Parathyroid adenoma (tissue), 2 donors: Measurements from ENCODE around the gene MBIP.
"Not testable (repeated sequence)": the region's sequence is repeated elsewhere in the genome, so short reads cannot be mapped to it uniquely, and the experiment has no call there.

Source experiments
- H2AFZ ChIP-seq: fragments of 300-600 bp; sonication (generic); one replicate; pipeline ENCODE4 v1.7.0; 2017; ENCODE audit warnings: antibody characterized with exemption, mild to moderate bottlenecking
- H3K27ac ChIP-seq: fragments of 300-600 bp; sonication (generic); one replicate; pipeline ENCODE4 v1.7.0; 2017
- H3K27me3 ChIP-seq: fragments of 300-600 bp; sonication (generic); one replicate; pipeline ENCODE4 v1.7.0; 2017; ENCODE audit warnings: low read length; ENCODE audit not compliant: control insufficient read depth, insufficient read depth
- H3K36me3 ChIP-seq: fragments of 300-600 bp; sonication (generic); one replicate; pipeline ENCODE4 v1.7.0; 2017; ENCODE audit warnings: low read length; ENCODE audit not compliant: control insufficient read depth, insufficient read depth
- H3K4me1 ChIP-seq: fragments of 300-600 bp; sonication (generic); one replicate; pipeline ENCODE4 v1.7.0; 2017; ENCODE audit warnings: control low read depth
- H3K4me2 ChIP-seq: fragments of 300-600 bp; sonication (generic); one replicate; pipeline ENCODE4 v1.7.0; 2017; ENCODE audit warnings: low read length
- H3K4me3 ChIP-seq: fragments of 300-600 bp; sonication (generic); one replicate; pipeline ENCODE4 v1.7.0; 2017; ENCODE audit warnings: low read depth, low read length
- H3K79me2 ChIP-seq: fragments of 300-600 bp; sonication (generic); one replicate; pipeline ENCODE4 v1.7.0; 2017; ENCODE audit warnings: control low read depth
- H3K9ac ChIP-seq: fragments of 300-600 bp; sonication (generic); one replicate; pipeline ENCODE4 v1.7.0; 2017; ENCODE audit warnings: mild to moderate bottlenecking
- H3K9me3 ChIP-seq: fragments of 300-600 bp; sonication (generic); one replicate; pipeline ENCODE4 v1.7.0; 2017; ENCODE audit warnings: low read length; ENCODE audit not compliant: control insufficient read depth
- CTCF ChIP-seq: fragments of 300-600 bp; sonication (generic); IDR thresholded peaks from one replicate; pipeline ENCODE4 v1.7.0; 2017; ENCODE audit warnings: antibody characterized with exemption, mild to moderate bottlenecking
- donor health status: primary hyperparathyroidism.

The MBIP gene

GRCh38 chr14:36362648-36363047 lies 42.2 kb upstream of the MBIP start:
- Histone ChIP-seq H3K27me3 (no peaks in the 10 kb centered on the region), H3K4me3 (no peak overlapping the region), H3K4me2 (no peak overlapping the region), H3K79me2 (no peaks in the 10 kb centered on the region), H2AFZ (no peak overlapping the region), H3K27ac (no peak overlapping the region), H3K4me1 (no peaks in the 10 kb centered on the region), H3K36me3 (no peaks in the 10 kb centered on the region), H3K9me3 (no peaks in the 10 kb centered on the region), H3K9ac (no peak overlapping the region)
- no peak for TF ChIP-seq CTCF

- no peaks in the 10 kb centered on the region for H3K27me3 ChIP-seq
- no peaks in the 10 kb centered on the region for H3K9me3 ChIP-seq
- H3K4me2 ChIP-seq = no peak overlapping the region
- no peaks in the 10 kb centered on the region for H3K79me2 ChIP-seq
- no peak overlapping the region for H3K9ac ChIP-seq
- no peak overlapping the region for H2AFZ ChIP-seq
- H3K36me3 ChIP-seq = no peaks in the 10 kb centered on the region
- no peak overlapping the region for H3K27ac ChIP-seq
- TF ChIP-seq CTCF = no peak
- H3K4me3 ChIP-seq = no peak overlapping the region
- H3K4me1 ChIP-seq = no peaks in the 10 kb centered on the region
Measured at GRCh38 chr14:36361210-36361853, 40.9 kb upstream of the MBIP start.

GRCh38 chr14:36356862-36357261 lies 36.4 kb upstream of the MBIP start:
- Histone ChIP-seq H3K4me2 (no peak overlapping the region), H3K4me3 (no peak overlapping the region), H2AFZ (no peak overlapping the region), H3K4me1 (no peaks in the 10 kb centered on the region), H3K36me3 (no peaks in the 10 kb centered on the region), H3K9ac (no peak overlapping the region), H3K79me2 (no peaks in the 10 kb centered on the region), H3K27ac (no peak overlapping the region), H3K27me3 (no peaks in the 10 kb centered on the region), H3K9me3 (no peaks in the 10 kb centered on the region)
- TF ChIP-seq CTCF = no peak

DNA sequence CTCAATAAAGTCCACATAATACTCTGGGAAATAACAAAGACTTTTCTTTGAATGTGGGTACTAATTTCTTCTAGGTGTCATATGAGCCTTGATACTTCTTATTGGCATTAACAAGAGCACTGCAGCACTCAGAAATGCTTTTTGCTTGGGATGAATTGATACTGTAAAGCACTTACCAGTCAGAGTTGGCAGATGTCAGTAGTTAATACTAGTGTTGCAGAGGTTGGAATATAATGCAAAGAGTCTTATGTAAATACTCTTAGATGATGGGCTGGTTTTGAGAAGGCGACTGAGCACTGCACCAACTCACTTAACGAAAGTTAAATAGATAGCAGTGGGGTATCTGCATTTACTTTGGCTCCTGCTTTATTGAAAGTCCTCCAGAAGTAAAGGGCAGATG lies 25.6 kb upstream of the MBIP start:
- Histone ChIP-seq H3K36me3 (no peaks in the 10 kb centered on the region), H3K4me2 (no peak overlapping the region), H2AFZ (no peak overlapping the region), H3K27me3 (no peaks in the 10 kb centered on the region), H3K79me2 (no peaks in the 10 kb centered on the region), H3K4me3 (no peak overlapping the region), H3K27ac (no peak overlapping the region), H3K9me3 (no peaks in the 10 kb centered on the region), H3K9ac (no peak overlapping the region), H3K4me1 (no peaks in the 10 kb centered on the region)
- no peak for TF ChIP-seq CTCF

GRCh38 chr14:36344211-36344610 lies 23.8 kb upstream of the MBIP start:
- Histone ChIP-seq H2AFZ (no peak overlapping the region), H3K9me3 (no peaks in the 10 kb centered on the region), H3K9ac (no peak overlapping the region), H3K4me3 (no peak overlapping the region), H3K79me2 (no peaks in the 10 kb centered on the region), H3K4me2 (no peak overlapping the region), H3K4me1 (no peaks in the 10 kb centered on the region), H3K27me3 (no peaks in the 10 kb centered on the region), H3K36me3 (no peaks in the 10 kb centered on the region), H3K27ac (no peak overlapping the region)
- no peak for TF ChIP-seq CTCF

DNA sequence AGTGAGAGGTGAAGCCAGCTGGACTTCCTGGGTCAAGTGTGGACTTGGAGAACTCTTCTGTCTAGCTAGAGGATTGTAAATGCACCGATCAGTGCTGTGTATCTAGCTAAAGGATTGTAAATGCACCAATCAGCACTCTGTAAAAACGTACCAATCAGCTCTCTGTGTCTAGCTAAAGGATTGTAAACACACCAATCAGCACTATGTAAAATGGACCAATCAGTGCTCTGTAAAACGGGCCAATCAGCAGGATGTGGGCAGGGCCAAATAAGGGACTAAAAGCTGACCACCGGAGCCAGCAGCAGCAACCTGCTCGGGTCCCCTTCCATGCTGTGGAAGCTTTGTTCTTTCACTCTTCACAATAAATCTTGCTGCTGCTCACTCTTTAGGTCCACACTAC lies 21.4 kb upstream of the MBIP start:
- H3K4me2 ChIP-seq, H3K36me3 ChIP-seq: not testable (repeated sequence)

More for the DNA sequence above, 21.4 kb upstream of the MBIP start:
- H3K27ac ChIP-seq, H3K9me3 ChIP-seq, H3K4me3 ChIP-seq, H2AFZ ChIP-seq, H3K79me2 ChIP-seq, H3K4me1 ChIP-seq, H3K27me3 ChIP-seq, H3K9ac ChIP-seq: not testable (repeated sequence)
